Gastroesophageal sphincter (tissue), 3 donors: ENCODE measurements around the gene MPO.

ENCODE experiments used
- CTCF ChIP-seq, 4 experiments: fragments of 200-600 bp in 2 of 4; fragments of 450-650 bp in 2 of 4; sonication (generic) in 1 of 4; IDR thresholded peaks; one replicate each; pipeline ENCODE4 v1.5.1; 2017 to 2019; ENCODE audit warnings: antibody characterized with exemption in 4 of 4, mild to moderate bottlenecking in 2 of 4, moderate library complexity in 2 of 4
- EP300 ChIP-seq: sonication (generic); formaldehyde crosslinking; IDR thresholded peaks from one replicate; pipeline ENCODE4 v1.6.1; 2017; ENCODE audit warnings: antibody characterized with exemption, mild to moderate bottlenecking
- POLR2AphosphoS5 ChIP-seq: sonication (generic); formaldehyde crosslinking; IDR thresholded peaks from one replicate; pipeline ENCODE4 v1.6.1; 2017; ENCODE audit warnings: antibody characterized with exemption

GRCh38 chr17:58265271-58265670 is 15.5 kb downstream of the MPO start:
- TF ChIP-seq POLR2AphosphoS5 = no peak
- TF ChIP-seq CTCF (IDR thresholded peaks at IDR 0.05) = no peak
- TF ChIP-seq EP300 = no peak
